NCI-H446 treated with DMSO at 0.1 percent for 48 hours (cell line): ENCODE measurements around the gene SLC35F3.
"Not testable (repeated sequence)": the region's sequence is repeated elsewhere in the genome, so short reads cannot be mapped to it uniquely, and the experiment has no call there.

Experiments
- DNase-seq: peaks from one replicate; lab custom pipeline; 2025; lab: John Stamatoyannopoulos, UW

SLC35F3 gene

DNA sequence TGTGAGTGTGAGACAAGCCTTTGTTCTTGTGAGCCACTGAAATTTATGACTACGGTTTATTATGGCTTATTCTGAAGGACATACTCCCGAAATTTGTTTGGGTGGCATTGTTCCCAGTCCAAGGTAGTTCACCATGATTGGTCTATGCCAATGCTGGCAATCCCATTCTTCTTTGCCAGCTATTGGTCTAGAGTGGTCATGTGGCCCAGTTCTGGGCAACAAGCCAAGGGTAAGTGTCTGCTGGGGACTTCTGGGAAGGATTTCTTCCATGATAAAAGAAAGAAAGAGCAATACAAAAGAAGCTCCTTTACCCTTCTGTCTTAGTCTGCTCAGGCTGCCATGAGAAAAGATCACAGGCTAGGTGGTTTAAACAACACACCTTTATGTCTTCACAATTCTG, 201.6 kb downstream of the SLC35F3 start:
- DNase-seq: no peak

GRCh38 chr1:234107416-234108021, 203.0 kb downstream of the SLC35F3 start:
- no peak for DNase-seq

DNA sequence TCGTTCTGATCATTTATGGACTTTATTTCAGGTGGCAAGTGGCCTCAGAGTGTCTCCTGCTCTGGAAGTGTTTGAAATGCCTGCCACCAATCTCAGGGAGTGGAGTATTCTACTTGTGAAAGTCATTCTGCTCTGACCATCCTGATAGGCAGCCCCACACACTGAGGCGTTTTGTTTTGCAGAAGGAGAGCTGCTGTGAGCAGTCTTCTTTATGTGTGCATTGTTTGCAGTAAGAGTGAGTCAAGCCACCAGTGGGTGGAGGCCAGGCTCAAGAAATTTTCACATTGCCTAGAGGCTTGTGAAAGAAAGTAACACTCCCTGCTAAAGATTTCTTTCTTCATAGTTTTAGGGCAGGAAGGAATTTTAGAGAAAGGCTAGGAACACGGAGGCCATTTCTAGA, 204.4 kb downstream of the SLC35F3 start:
- DNase-seq: no peak

DNA sequence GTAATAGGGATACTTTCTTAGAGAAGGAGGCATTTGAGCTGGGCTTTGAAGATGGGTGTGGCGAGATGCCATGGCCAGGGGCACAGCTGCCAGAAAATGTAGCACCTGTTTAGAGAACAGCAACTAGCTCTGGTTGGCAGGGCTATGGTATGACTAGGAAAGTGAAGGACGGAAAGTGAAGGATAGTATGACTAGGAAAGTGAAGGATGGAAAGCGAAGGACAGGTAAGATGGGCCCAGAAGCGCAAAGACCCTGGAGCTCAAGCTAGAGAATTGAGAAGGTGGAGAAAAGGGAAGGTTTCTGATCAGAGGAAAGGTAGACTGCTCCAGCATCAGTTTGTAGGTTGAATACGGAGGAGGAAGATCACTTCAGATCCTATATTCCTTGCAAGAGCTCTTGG, 205.4 kb downstream of the SLC35F3 start:
- no peak for DNase-seq

GRCh38 chr1:234111458-234112142, 207.1 kb downstream of the SLC35F3 start:
- DNase-seq: no peak

GRCh38 chr1:234114648-234115307, 210.3 kb downstream of the SLC35F3 start:
- DNase-seq: peak; percentile 41

DNA sequence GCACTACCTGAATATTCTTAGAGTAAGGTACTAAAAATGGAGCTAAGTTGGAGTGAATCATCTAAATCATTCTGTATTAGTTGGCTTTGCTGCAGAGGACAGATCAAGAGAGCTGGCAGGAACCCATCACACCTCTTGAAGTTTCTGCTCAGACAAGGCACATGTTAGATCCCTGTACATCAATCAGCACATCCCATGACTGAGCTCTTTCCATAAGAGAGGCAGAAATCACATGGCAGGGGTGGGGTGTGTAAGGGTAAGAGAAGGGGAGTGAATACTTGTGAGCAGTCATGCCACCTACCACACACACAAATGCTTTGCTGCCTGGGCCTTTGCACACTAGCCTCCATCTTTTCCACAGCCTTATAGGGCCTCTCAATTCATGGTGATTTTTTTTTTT, 214.4 kb downstream of the SLC35F3 start:
- DNase-seq: no peak

DNA sequence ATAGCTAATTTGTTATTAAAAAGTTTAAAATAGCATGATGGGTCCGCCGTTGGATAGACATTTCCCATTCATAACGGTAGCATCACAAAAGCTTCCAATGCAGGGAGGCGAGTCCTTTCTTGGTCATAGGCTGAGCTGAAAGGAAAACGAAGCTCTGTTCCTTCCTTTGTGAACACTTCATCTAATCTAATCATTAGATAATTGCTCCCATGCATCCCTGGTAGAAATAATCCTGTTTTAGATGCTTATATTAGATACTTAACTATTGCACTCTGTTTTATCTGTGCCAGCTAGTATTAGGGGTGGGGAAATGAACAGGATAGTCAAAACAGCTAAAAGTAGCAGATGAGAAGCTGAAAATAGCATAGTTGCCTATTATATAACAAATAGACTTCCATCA, 215.0 kb downstream of the SLC35F3 start:
- no peak for DNase-seq

DNA sequence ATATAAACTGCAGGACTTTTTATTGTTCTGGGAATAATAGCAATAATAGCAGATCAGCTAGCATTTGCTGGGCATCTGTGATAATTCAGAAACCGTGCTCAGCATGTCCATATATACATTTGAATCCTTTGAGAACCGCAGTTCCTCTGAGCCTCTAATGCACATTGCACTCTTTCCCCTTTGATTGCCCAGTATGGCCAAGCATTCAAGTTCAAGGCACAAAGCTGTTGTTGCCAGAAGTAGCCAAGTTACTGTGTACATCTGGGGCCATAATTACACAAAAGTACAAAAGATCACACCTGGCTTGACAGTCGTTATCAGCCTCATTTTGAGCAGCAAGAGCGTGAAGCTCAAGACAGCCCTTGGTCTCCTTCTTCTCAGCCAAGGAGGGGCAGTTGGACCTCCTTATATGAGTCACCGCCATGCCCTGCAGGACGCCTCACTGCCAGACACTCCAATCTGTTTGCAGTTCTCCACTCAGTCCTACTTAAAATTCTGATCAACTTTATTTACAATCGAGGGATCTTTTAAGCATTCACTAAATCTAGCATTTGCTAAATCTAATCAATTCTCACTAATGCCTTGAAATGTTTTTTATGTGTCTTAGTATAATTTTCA, 216.0 kb downstream of the SLC35F3 start:
- DNase-seq: no peak

DNA sequence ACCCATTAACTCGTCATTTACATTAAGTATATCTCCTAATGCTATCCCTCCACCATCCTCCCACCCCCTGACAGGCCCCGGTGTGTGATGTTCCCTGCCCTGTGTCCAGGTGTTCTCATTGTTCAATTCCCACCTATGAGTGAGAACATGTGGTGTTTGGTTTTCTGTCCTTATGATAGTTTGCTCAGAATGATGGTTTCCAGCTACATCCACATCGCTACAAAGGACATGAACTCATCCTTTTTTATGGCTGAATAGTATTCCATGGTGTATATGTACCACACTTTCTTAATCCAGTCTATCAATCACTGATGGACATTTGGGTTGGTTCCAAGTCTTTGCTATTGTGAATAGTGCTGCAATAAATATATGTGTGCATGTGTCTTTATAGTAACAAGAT, 217.2 kb downstream of the SLC35F3 start:
- DNase-seq: not testable (repeated sequence)

DNA sequence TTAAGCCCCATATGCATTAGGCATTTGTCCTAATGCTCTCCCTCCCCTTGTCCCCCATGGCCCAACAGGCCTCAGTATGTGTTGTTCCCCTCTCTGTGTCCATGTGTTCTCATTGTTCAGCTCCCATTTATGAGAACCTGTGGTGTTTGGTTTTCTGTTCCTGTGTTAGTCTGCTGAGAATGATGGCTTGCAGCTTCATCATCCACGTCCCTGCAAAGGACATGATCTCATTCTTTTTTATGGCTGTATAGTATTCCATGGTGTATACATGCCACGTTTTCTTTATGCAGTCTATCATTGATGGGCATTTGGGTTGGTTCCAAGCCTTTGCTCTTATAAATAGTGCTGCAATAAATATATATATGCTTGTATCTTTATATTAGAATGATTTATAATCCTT, 218.1 kb downstream of the SLC35F3 start:
- DNase-seq: not testable (repeated sequence)

- DNase-seq: no peak
These were observed 219.4 kb downstream of the SLC35F3 start for GRCh38 chr1:234123867-234124266.

- DNase-seq: no peak
These were observed 220.8 kb downstream of the SLC35F3 start for GRCh38 chr1:234125283-234125682.

DNA sequence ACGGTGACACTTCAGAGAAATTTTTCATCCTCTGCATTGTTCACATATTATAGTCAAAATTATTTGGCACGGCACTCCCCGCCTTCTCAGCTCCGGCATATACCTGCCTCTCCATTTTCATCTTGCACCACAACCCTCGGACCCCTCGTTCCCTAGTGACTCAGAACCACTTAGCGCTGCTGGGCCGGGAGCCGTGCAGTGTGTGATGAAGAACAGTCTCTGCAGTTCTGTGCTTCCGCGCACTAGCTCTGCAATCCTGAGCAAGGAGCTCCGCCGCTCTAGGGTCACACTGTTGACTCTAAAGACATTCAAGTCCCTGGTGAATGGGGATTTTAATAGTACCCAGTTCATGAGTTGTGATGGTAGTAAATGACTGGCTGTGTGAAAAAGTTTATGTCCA, 221.2 kb downstream of the SLC35F3 start:
- no peak for DNase-seq

- DNase-seq: no peak
These were observed 222.7 kb downstream of the SLC35F3 start for GRCh38 chr1:234127026-234127671.

- no peak for DNase-seq
These were observed 228.3 kb downstream of the SLC35F3 start for GRCh38 chr1:234132795-234133194.

- no peak for DNase-seq
These were observed 230.4 kb downstream of the SLC35F3 start for GRCh38 chr1:234134878-234135277.

DNA sequence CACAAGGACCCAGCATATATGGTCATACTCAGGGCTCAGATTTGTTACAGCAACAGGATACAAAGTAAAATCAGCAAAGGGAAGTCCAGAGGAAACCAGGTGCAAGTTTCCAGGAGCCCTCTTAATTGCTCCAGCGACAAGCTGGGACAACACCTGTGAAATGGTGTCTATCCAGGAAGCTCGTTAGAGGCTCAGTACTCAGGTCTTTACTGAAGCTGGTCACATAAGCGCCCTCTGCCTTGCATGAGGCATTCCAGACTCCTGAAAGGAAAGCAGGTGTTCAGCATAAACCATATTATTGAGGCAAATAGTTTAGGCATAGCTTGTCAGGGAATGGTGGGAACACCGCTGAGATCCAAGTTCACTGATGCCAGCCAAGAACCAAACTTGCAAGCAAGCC, 231.0 kb downstream of the SLC35F3 start:
- no peak for DNase-seq

- no peak for DNase-seq
These were observed 231.6 kb downstream of the SLC35F3 start for GRCh38 chr1:234136073-234136472.

GRCh38 chr1:234139966-234140365, 235.5 kb downstream of the SLC35F3 start:
- DNase-seq: no peak

GRCh38 chr1:234140388-234140787, 235.9 kb downstream of the SLC35F3 start:
- DNase-seq: no peak

GRCh38 chr1:234141006-234141405, 236.5 kb downstream of the SLC35F3 start:
- no peak for DNase-seq

DNA sequence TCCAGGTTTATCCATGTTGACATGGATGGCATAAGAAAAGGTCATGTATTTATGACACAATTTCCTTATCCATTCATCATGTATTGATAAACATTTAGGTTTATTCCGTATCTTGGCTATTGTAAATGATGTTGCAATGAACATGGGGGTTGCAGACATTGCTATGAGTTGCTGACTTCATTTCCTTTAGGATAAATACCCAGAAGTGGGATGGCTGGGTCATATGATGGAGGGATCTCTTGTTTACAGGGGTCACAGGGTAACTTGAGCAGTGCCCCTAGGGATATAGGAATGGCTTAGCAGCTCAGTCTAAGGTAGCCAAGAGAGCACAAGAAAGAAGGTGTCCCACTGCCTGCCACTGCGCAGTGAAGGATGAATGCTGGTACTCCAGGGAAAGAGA, 239.2 kb downstream of the SLC35F3 start:
- no peak for DNase-seq
